ENCODE data around the gene GLCCI1. TPM values are rescaled to one million over a fixed set of nuclear protein-coding genes. Genes with fewer than 3 reads are reported as not detected.

GLCCI1 gene
- polyA plus RNA-seq, 1 donor (not counting 4 experiments of a cell fraction or from before 2014, with no cell fraction given), result 3.4 TPM

GRCh38 chr7:8035192-8035591 lies 66.6 kb downstream of the GLCCI1 start:
- H3K36me3 ChIP-seq (ENCODE audit: control insufficient read depth in 2 of 2, extremely low read depth in 1 of 2, insufficient read depth in 2 of 2, low read length in 2 of 2), result no peaks in the 10 kb centered on the region
- no peak for DNase-seq (ENCODE audit: low read depth, low spot score)
- no peaks in the 10 kb centered on the region for H3K9me3 ChIP-seq (ENCODE audit: control insufficient read depth, low read depth, low read length)
- no peak overlapping the region for H3K9ac ChIP-seq (ENCODE audit: control insufficient read depth, extremely low read depth, insufficient read depth, low read length)
- no peaks in the 10 kb centered on the region for H3K9me1 ChIP-seq (ENCODE audit: control insufficient read depth, extremely low read depth, insufficient read depth, low read length)
- TF ChIP-seq EZH2 (IDR thresholded peaks at IDR 0.05; ENCODE audit: low read length), result no peak
- TF ChIP-seq CTCF (optimal IDR thresholded peaks at IDR 0.05 in 1 of 3, IDR thresholded peaks at IDR 0.05 in 1 of 3, conservative IDR thresholded peaks at IDR 0.05 in 1 of 3; ENCODE audit: extremely low read depth in 1 of 3, insufficient read depth in 2 of 3, low read length in 3 of 3), result no peak
- H3K79me2 ChIP-seq (ENCODE audit: control insufficient read depth, insufficient read depth, low read length), result no peaks in the 10 kb centered on the region
- no peak overlapping the region for H3K4me3 ChIP-seq (ENCODE audit: control insufficient read depth in 2 of 3, extremely low read depth in 1 of 3, insufficient read depth in 2 of 3, low read depth in 1 of 3, low read length in 3 of 3)
- no peaks in the 10 kb centered on the region for H3K27me3 ChIP-seq (ENCODE audit: control insufficient read depth, extremely low read depth, insufficient read depth, low read length)
- no peaks in the 10 kb centered on the region for H4K20me1 ChIP-seq (ENCODE audit: control insufficient read depth, extremely low read depth, insufficient read depth, low read length)
- no peak overlapping the region for H2AFZ ChIP-seq (ENCODE audit: control insufficient read depth, low read length)
- no peak overlapping the region for H3K27ac ChIP-seq (ENCODE audit: control insufficient read depth, insufficient read depth, low read length)
- FAIRE-seq, result no peak
- H3K4me2 ChIP-seq (ENCODE audit: control insufficient read depth, extremely low read depth, insufficient read depth, low read depth, low read length), result no peak overlapping the region
- dilution Hi-C loops (cut with MboI; ENCODE audit: extremely low pct_ligation_motif_present, low sequenced_read_pairs), result no loop called here
- peaks cover 3% of the 10 kb centered on the region for H3K4me1 ChIP-seq (ENCODE audit: control insufficient read depth, extremely low read depth, insufficient read depth, low read length)

- H3K4me2 ChIP-seq (ENCODE audit: control insufficient read depth, extremely low read depth, insufficient read depth, low read depth, low read length), result no peak overlapping the region
- TF ChIP-seq CTCF (optimal IDR thresholded peaks at IDR 0.05 in 1 of 3, IDR thresholded peaks at IDR 0.05 in 1 of 3, conservative IDR thresholded peaks at IDR 0.05 in 1 of 3; ENCODE audit: extremely low read depth in 1 of 3, insufficient read depth in 2 of 3, low read length in 3 of 3) (peak; percentile 45 to 61 (median 58)), EZH2 (IDR thresholded peaks at IDR 0.05; ENCODE audit: low read length) (no peak)
- no peaks in the 10 kb centered on the region for H3K9me3 ChIP-seq (ENCODE audit: control insufficient read depth, low read depth, low read length)
- no peak overlapping the region for H3K4me3 ChIP-seq (ENCODE audit: control insufficient read depth in 2 of 3, extremely low read depth in 1 of 3, insufficient read depth in 2 of 3, low read depth in 1 of 3, low read length in 3 of 3)
- no peaks in the 10 kb centered on the region for H3K36me3 ChIP-seq (ENCODE audit: control insufficient read depth in 2 of 2, extremely low read depth in 1 of 2, insufficient read depth in 2 of 2, low read length in 2 of 2)
- H3K4me1 ChIP-seq (ENCODE audit: control insufficient read depth, extremely low read depth, insufficient read depth, low read length), result peaks cover 3% of the 10 kb centered on the region
- no peaks in the 10 kb centered on the region for H4K20me1 ChIP-seq (ENCODE audit: control insufficient read depth, extremely low read depth, insufficient read depth, low read length)
- H3K27ac ChIP-seq (ENCODE audit: control insufficient read depth, insufficient read depth, low read length), result no peak overlapping the region
- H2AFZ ChIP-seq (ENCODE audit: control insufficient read depth, low read length), result no peak overlapping the region
- dilution Hi-C loops (cut with MboI; ENCODE audit: extremely low pct_ligation_motif_present, low sequenced_read_pairs), result no loop called here
- DNase-seq (ENCODE audit: low read depth, low spot score), result no peak
- H3K27me3 ChIP-seq (ENCODE audit: control insufficient read depth, extremely low read depth, insufficient read depth, low read length), result no peaks in the 10 kb centered on the region
- FAIRE-seq, result peak; percentile 84
- no peak overlapping the region for H3K9ac ChIP-seq (ENCODE audit: control insufficient read depth, extremely low read depth, insufficient read depth, low read length)
- no peaks in the 10 kb centered on the region for H3K9me1 ChIP-seq (ENCODE audit: control insufficient read depth, extremely low read depth, insufficient read depth, low read length)
- no peaks in the 10 kb centered on the region for H3K79me2 ChIP-seq (ENCODE audit: control insufficient read depth, insufficient read depth, low read length)
Observed at GRCh38 chr7:8035647-8036518, 67.3 kb downstream of the GLCCI1 start.

Data from keratinocyte (primary cell).